K562 (cell line): ENCODE results near the gene SRSF5. TPM values are rescaled to one million over a fixed set of nuclear protein-coding genes. Genes with fewer than 3 reads are reported as not detected.

Experiments
- ATAC-seq: fragments of 200-7000 bp; cut with Tn5 transposase; 3 replicates; pipeline ENCODE4 v1.9.1; 2020; ENCODE audit warnings: moderate library complexity
- BruUV-seq: library from RNA; stranded (reverse); fragments of 400-500 nt; replicated peaks from 2 replicates; lab custom pipeline; 2021; lab: Mats Ljungman, UMichigan
- CTCF ChIA-PET: fragments of 300-600 bp; formaldehyde crosslinking; extraction: SDS; loops from one replicate; lab custom pipeline; 2021; ENCODE audit warnings: low intra/inter-chr PET ratio; lab: Yijun Ruan, JAX
- POLR2A ChIA-PET: fragments of 300-600, 350-650 bp; sonication (Branson Sonifier 250); formaldehyde crosslinking; extraction: SDS; loops from one replicate; lab custom pipeline; 2021; ENCODE audit warnings: antibody characterized with exemption, inconsistent platforms; lab: Yijun Ruan, JAX
- DNase-seq, 4 experiments: peaks; one replicate each; pipeline versions ENCODE4 v3.0.0 to v3.0.0-alpha.2; 2011 to 2018; ENCODE audit warnings: low spot score in 3 of 4, mixed read lengths in 3 of 4; ENCODE audit errors: extremely low read depth in 1 of 4
- FAIRE-seq: peaks from 2 replicates; lab custom pipeline; 2011; peaks lifted over from hg19 to GRCh38; lab: Jason Lieb, UNC
- H2AFZ ChIP-seq: 2 replicates; pipeline ENCODE4 v1.6.0; 2011; ENCODE audit warnings: low read depth, low read length, control low read depth, inconsistent platforms
- H3K27ac ChIP-seq: fragments of 200-600 bp; 3 replicates; pipeline ENCODE4 v1.8.0; 2011; ENCODE audit warnings: low read depth, mild to moderate bottlenecking, control low read depth, inconsistent platforms, low read length, moderate library complexity, mixed read lengths; ENCODE audit errors: extremely low read depth
- H3K27me3 ChIP-seq, 2 experiments: fragments of 300-600 bp in 1 of 2; 2 replicates in 1 of 2; 3 replicates in 1 of 2; pipeline versions ENCODE4 v1.6.0 to v1.8.0; 2011; ENCODE audit warnings: inconsistent platforms in 2 of 2, low read length in 2 of 2, mild to moderate bottlenecking in 1 of 2, mixed read lengths in 1 of 2, moderate library complexity in 1 of 2; ENCODE audit not compliant: control insufficient read depth in 2 of 2, insufficient read depth in 2 of 2
- H3K36me3 ChIP-seq: fragments of 300-600 bp; 3 replicates; pipeline ENCODE4 v1.8.0; 2011; ENCODE audit warnings: mild to moderate bottlenecking, low read length, inconsistent platforms; ENCODE audit not compliant: control insufficient read depth, insufficient read depth
- H3K4me1 ChIP-seq, 2 experiments: fragments of 200-600 bp in 1 of 2; replicated peaks in 1 of 2; 2 replicates in 1 of 2; 3 replicates in 1 of 2; pipeline versions ENCODE4 v1.5.1 to v1.8.0; 2011; ENCODE audit warnings: inconsistent platforms in 2 of 2, low read length in 2 of 2, mild to moderate bottlenecking in 1 of 2, mixed read lengths in 1 of 2, moderate library complexity in 1 of 2; ENCODE audit not compliant: control insufficient read depth in 2 of 2, insufficient read depth in 2 of 2
- H3K4me2 ChIP-seq: 2 replicates; pipeline ENCODE4 v1.6.1; 2011; ENCODE audit warnings: low read length, control low read depth, inconsistent platforms, mixed read lengths; ENCODE audit not compliant: insufficient read depth
- H3K4me3 ChIP-seq: fragments of 200-600 bp; sonication (generic), shearing (Covaris generic); 2 replicates; pipeline ENCODE4 v1.5.1; 2016; ENCODE audit warnings: control low read depth, inconsistent platforms
- H3K79me2 ChIP-seq: fragments of 200-600 bp; 3 replicates; pipeline ENCODE4 v1.8.0; 2011; ENCODE audit warnings: low read length, inconsistent platforms; ENCODE audit not compliant: control insufficient read depth, insufficient read depth
- H3K9ac ChIP-seq, 2 experiments: 2 replicates each; pipeline versions ENCODE4 v1.6.0 to v1.6.1; 2011; ENCODE audit warnings: low read depth in 2 of 2, low read length in 2 of 2, control low read depth in 1 of 2, inconsistent platforms in 1 of 2, mild to moderate bottlenecking in 1 of 2, mixed read lengths in 1 of 2; ENCODE audit not compliant: insufficient read depth in 1 of 2
- H3K9me1 ChIP-seq: one replicate; pipeline ENCODE4 v1.6.0; 2011; ENCODE audit warnings: inconsistent platforms, mild to moderate bottlenecking, low read length, moderate library complexity; ENCODE audit not compliant: control insufficient read depth, insufficient read depth
- H3K9me3 ChIP-seq: replicated peaks from 2 replicates; pipeline ENCODE4 v1.5.1; 2011; ENCODE audit warnings: low read depth, low read length, inconsistent platforms; ENCODE audit not compliant: control insufficient read depth, insufficient read depth
- H4K20me1 ChIP-seq: replicated peaks from 2 replicates; pipeline ENCODE4 v1.6.1; 2011; ENCODE audit warnings: low read length, inconsistent platforms, mixed read lengths; ENCODE audit not compliant: control insufficient read depth, insufficient read depth
- ATF7 ChIP-seq: fragments of 450-650 bp; IDR thresholded peaks from 2 replicates; pipeline ENCODE4 v1.7.1; 2014; ENCODE audit warnings: mild to moderate bottlenecking, moderate library complexity
- BCOR ChIP-seq: fragments of 450-650 bp; IDR thresholded peaks from 2 replicates; pipeline ENCODE4 v1.6.1; 2016
- CAMTA2 ChIP-seq: fragments of 250-450 bp; sonication (Bioruptor Pico); conservative IDR thresholded peaks from 2 replicates; pipeline ENCODE4 v1.5.1; 2022
- HDAC1 ChIP-seq, 2 experiments: fragments of 450-650 bp; IDR thresholded peaks; 2 replicates each; pipeline ENCODE4 v1.6.1; 2016 to 2017; ENCODE audit warnings: inconsistent platforms in 1 of 2, mild to moderate bottlenecking in 1 of 2, moderate library complexity in 1 of 2
- RBM22 ChIP-seq: fragments of 200-400 bp; formaldehyde crosslinking; IDR thresholded peaks from 2 replicates; pipeline ENCODE4 v1.6.1; 2018; ENCODE audit warnings: low read length, low read depth; ENCODE audit not compliant: poor library complexity, severe bottlenecking
- TAF7 ChIP-seq: fragments of 450-650 bp; IDR thresholded peaks from 2 replicates; pipeline ENCODE4 v1.6.1; 2016; ENCODE audit warnings: missing genetic modification characterization, missing compliant biosample characterization
- XRCC5 ChIP-seq: fragments of 200-400 bp; formaldehyde crosslinking; IDR thresholded peaks from 2 replicates; pipeline ENCODE4 v1.6.1; 2017; ENCODE audit warnings: low read depth, mild to moderate bottlenecking, low read length
- ZC3H8 ChIP-seq: fragments of 450-650 bp; IDR thresholded peaks from 2 replicates; pipeline ENCODE4 v1.6.1; 2017
- ZNF121 ChIP-seq: sonication (generic); formaldehyde crosslinking; conservative IDR thresholded peaks from 2 replicates; pipeline ENCODE4 v1.8.0; 2022; ENCODE audit warnings: missing genetic modification reagents
- ZNF184 ChIP-seq: sonication (generic); formaldehyde crosslinking; IDR thresholded peaks from 2 replicates; pipeline ENCODE4 v1.5.0; 2020; ENCODE audit warnings: missing genetic modification reagents
- WGBS: fragments of 100-300 bp; shearing (Covaris generic); methylation state at CpG from one replicate; pipeline ENCODE4 v1.1.6; 2016; ENCODE audit warnings: low coverage, mixed read lengths; ENCODE audit not compliant: insufficient coverage; ENCODE audit errors: missing lambda C conversion rate; 5-methylcytosine and 5-hydroxymethylcytosine counted together
- in situ Hi-C: fragments of 300-500 bp; cut with MboI; formaldehyde crosslinking; loops from 4 replicates; pipeline ENCODE4 v1.15.0; 2018; ENCODE audit warnings: inconsistent platforms, mixed read lengths
- intact Hi-C: fragments of 100-400 bp; cut with micrococcal nuclease; formaldehyde crosslinking; loops from 2 replicates; pipeline ENCODE4 v1.14.2; 2022
- polyA plus RNA-seq, 8 experiments: library from polyadenylated mRNA; depleted of rRNA in 4 of 8; stranded (reverse) in 5 of 8; unstranded in 3 of 8; fragments of >200 nt; fragmentation: Nextera tagmentation in 2 of 8; fragmentation: Illumina TruSeq in 1 of 8; extraction: Ambion mirVana in 2 of 8; extraction: Trizol in 1 of 8; gene quantifications; 2 replicates each; pipeline versions ENCODE4 v1.2.1 to v1.2.3, GENCODE V29; 2011 to 2014; ENCODE audit warnings: inconsistent platforms in 1 of 8, missing spikeins in 1 of 8
- total RNA-seq, 7 experiments: library from RNA; depleted of rRNA in 6 of 7; stranded (reverse); fragments of >200 nt in 6 of 7; fragmentation: Illumina TruSeq in 2 of 7; extraction: Trizol in 2 of 7; gene quantifications; 2 replicates each; pipeline versions ENCODE4 v1.2.1 to v1.2.3, GENCODE V29; 2011 to 2021; ENCODE audit warnings: low replicate concordance in 1 of 7
- TF ChIP-seq, protein P1 (sequence below): fragments of 250-450 bp; sonication (Bioruptor Pico); IDR thresholded peaks from 2 replicates; pipeline ENCODE4 v1.8.0; 2022; ENCODE audit warnings: inconsistent platforms
- TF ChIP-seq, protein P2 (sequence below): sonication (generic); formaldehyde crosslinking; IDR thresholded peaks from 2 replicates; pipeline ENCODE4 v1.8.0; 2023; ENCODE audit warnings: mild to moderate bottlenecking, missing genetic modification reagents

The SRSF5 gene
- total and polyA plus RNA-seq, 9 of the 15 experiments (the other 6 are each of a cell fraction or from before 2014, with no cell fraction given): 108 to 460 (median 212) TPM

DNA sequence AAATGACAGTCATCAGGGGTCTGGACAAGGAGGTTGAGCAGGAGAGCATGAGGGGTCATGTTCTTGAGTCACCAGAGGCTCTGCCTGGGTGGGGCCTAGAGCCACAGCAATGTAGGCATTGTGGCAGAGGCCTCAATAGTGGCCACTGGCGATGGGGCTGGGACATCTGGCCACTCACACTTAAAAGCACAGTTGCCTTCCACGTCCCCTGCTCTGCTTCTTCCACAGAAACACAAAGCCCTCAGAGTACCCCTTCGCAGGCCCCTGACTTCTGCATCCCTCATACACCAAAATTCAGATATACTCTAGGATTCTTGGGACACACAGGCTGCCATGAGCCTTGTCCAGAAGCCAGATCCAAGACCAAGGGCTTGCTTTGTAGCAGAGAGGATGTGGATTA is 27.8 kb downstream of the SRSF5 start:
- H3K79me2 ChIP-seq: no peaks in the 10 kb centered on the region
- 7% methylated on average over 3 of the region's 3 CpGs for WGBS
- H3K4me1 ChIP-seq: peaks cover 0 to 6% of the 10 kb centered on the region in 2 experiments; a peak in 1 of 5 replicates
- FAIRE-seq (no peak), ATAC-seq (no peak), DNase-seq (no peak)
- H3K9me1 ChIP-seq: no peaks in the 10 kb centered on the region
- TF ChIP-seq RBM22 (no peak), ZNF184 (CRISPR knock-in tag) (no peak), TAF7 (tag) (no peak), HDAC1 (IDR thresholded peaks at IDR 0.05) (no peak), ZC3H8 (no peak), ZNF121 (CRISPR knock-in tag) (no peak), CAMTA2 (CRISPR knock-in tag) (no peak), ATF7 (no peak), BCOR (no peak), XRCC5 (no peak)
- TF ChIP-seq, protein P1, sequence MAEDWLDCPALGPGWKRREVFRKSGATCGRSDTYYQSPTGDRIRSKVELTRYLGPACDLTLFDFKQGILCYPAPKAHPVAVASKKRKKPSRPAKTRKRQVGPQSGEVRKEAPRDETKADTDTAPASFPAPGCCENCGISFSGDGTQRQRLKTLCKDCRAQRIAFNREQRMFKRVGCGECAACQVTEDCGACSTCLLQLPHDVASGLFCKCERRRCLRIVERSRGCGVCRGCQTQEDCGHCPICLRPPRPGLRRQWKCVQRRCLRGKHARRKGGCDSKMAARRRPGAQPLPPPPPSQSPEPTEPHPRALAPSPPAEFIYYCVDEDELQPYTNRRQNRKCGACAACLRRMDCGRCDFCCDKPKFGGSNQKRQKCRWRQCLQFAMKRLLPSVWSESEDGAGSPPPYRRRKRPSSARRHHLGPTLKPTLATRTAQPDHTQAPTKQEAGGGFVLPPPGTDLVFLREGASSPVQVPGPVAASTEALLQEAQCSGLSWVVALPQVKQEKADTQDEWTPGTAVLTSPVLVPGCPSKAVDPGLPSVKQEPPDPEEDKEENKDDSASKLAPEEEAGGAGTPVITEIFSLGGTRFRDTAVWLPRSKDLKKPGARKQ (CRISPR knock-in tag): no peak
- TF ChIP-seq, protein P2, sequence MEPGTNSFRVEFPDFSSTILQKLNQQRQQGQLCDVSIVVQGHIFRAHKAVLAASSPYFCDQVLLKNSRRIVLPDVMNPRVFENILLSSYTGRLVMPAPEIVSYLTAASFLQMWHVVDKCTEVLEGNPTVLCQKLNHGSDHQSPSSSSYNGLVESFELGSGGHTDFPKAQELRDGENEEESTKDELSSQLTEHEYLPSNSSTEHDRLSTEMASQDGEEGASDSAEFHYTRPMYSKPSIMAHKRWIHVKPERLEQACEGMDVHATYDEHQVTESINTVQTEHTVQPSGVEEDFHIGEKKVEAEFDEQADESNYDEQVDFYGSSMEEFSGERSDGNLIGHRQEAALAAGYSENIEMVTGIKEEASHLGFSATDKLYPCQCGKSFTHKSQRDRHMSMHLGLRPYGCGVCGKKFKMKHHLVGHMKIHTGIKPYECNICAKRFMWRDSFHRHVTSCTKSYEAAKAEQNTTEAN (CRISPR knock-in tag): no peak
- intact Hi-C loops (no loop called here), in situ Hi-C loops (no loop called here)
- BruUV-seq: no TSS peak
- POLR2A ChIA-PET: interaction anchor here (1.1 kb wide), 1 partner anchor 18 kb away, joined by 3 read pairs; no protein-coding TSS in a partner anchor
- no peak overlapping the region for H3K4me2 ChIP-seq
- H4K20me1 ChIP-seq: no peaks in the 10 kb centered on the region
- no peaks in the 10 kb centered on the region for H3K9me3 ChIP-seq
- no peak overlapping the region for H3K4me3 ChIP-seq
- H2AFZ ChIP-seq: no peak overlapping the region
- H3K27me3 ChIP-seq: no peaks in the 10 kb centered on the region
- H3K36me3 ChIP-seq: no peaks in the 10 kb centered on the region
- H3K9ac ChIP-seq: no peak overlapping the region
- CTCF ChIA-PET: no interaction called here
- H3K27ac ChIP-seq: no peak overlapping the region
